HepG2 (cell line): Measurements from ENCODE around the gene PBX1. TPM values are rescaled to one million over a fixed set of nuclear protein-coding genes. Genes with fewer than 3 reads are reported as not detected.

ENCODE experiments used
- ATAC-seq: fragments of 200-7000 bp; cut with Tn5 transposase; 3 replicates; pipeline ENCODE4 v1.9.1; 2020; ENCODE audit warnings: mild to moderate bottlenecking, moderate library complexity
- BruUV-seq: library from RNA; stranded (reverse); fragments of 400-500 nt; replicated peaks from 2 replicates; lab custom pipeline; 2021; lab: Mats Ljungman, UMichigan
- CTCF ChIA-PET: fragments of 300-600 bp; formaldehyde crosslinking; extraction: SDS; loops from one replicate; lab custom pipeline; 2021; ENCODE audit warnings: low total read pairs, inconsistent platforms, low intra/inter-chr PET ratio; lab: Yijun Ruan, JAX
- POLR2A ChIA-PET: fragments of 350-600 bp; sonication (Branson Sonifier 250); formaldehyde crosslinking; loops from one replicate; lab custom pipeline; 2020; ENCODE audit warnings: antibody characterized with exemption, inconsistent platforms; lab: Yijun Ruan, JAX
- DNase-seq: peaks from one replicate; pipeline ENCODE4 v3.0.0-alpha.2; 2015; ENCODE audit warnings: low spot score
- FAIRE-seq: peaks from 3 replicates; lab custom pipeline; 2011; peaks lifted over from hg19 to GRCh38; lab: Jason Lieb, UNC
- H2AFZ ChIP-seq: one replicate; pipeline ENCODE4 v1.6.1; 2011; ENCODE audit warnings: low read length, inconsistent platforms
- H3K27ac ChIP-seq: fragments of 300-600 bp; 3 replicates; pipeline ENCODE4 v1.8.0; 2011; ENCODE audit warnings: mixed run types, mild to moderate bottlenecking, mixed read lengths, low read length, inconsistent platforms; ENCODE audit not compliant: insufficient read depth; ENCODE audit errors: extremely low read length
- H3K27me3 ChIP-seq, 2 experiments: fragments of 200-600 bp in 1 of 2; 2 replicates in 1 of 2; 3 replicates in 1 of 2; pipeline versions ENCODE4 v1.6.0 to v1.8.0; 2011; ENCODE audit warnings: low read length in 2 of 2, mild to moderate bottlenecking in 2 of 2, moderate library complexity in 2 of 2, inconsistent platforms in 1 of 2; ENCODE audit not compliant: insufficient read depth in 2 of 2, control insufficient read depth in 1 of 2
- H3K36me3 ChIP-seq, 2 experiments: fragments of 200-600 bp in 1 of 2; replicated peaks in 1 of 2; 2 replicates in 1 of 2; 3 replicates in 1 of 2; pipeline versions ENCODE4 v1.5.1 to v1.8.0; 2011; ENCODE audit warnings: low read length in 2 of 2, inconsistent platforms in 1 of 2; ENCODE audit not compliant: insufficient read depth in 2 of 2, control insufficient read depth in 1 of 2
- H3K4me1 ChIP-seq: 2 replicates; pipeline ENCODE4 v1.5.1; 2012; ENCODE audit warnings: low read length, inconsistent platforms; ENCODE audit not compliant: insufficient read depth
- H3K4me2 ChIP-seq: 2 replicates; pipeline ENCODE4 v1.6.0; 2011; ENCODE audit warnings: low read depth, low read length, inconsistent platforms
- H3K4me3 ChIP-seq, 3 experiments: fragments of 200-600 bp in 1 of 3; sonication (generic), shearing (Covaris generic) in 1 of 3; replicated peaks in 1 of 3; 2 replicates each; pipeline ENCODE4 v1.5.1; 2011 to 2016; ENCODE audit warnings: low read length in 3 of 3, inconsistent platforms in 2 of 3, low read depth in 2 of 3, mild to moderate bottlenecking in 2 of 3, control low read depth in 1 of 3, mixed read lengths in 1 of 3; ENCODE audit not compliant: insufficient read depth in 1 of 3
- H3K79me2 ChIP-seq: one replicate; pipeline ENCODE4 v1.6.1; 2011; ENCODE audit warnings: low read length, inconsistent platforms; ENCODE audit not compliant: insufficient read depth
- H3K9ac ChIP-seq: 2 replicates; pipeline ENCODE4 v1.6.0; 2011; ENCODE audit warnings: mild to moderate bottlenecking, low read depth, low read length, inconsistent platforms; ENCODE audit not compliant: insufficient read depth
- H3K9me3 ChIP-seq: 2 replicates; pipeline ENCODE4 v1.5.1; 2012; ENCODE audit warnings: mild to moderate bottlenecking, low read length
- H4K20me1 ChIP-seq: 2 replicates; pipeline ENCODE4 v1.6.0; 2011; ENCODE audit warnings: inconsistent platforms, mild to moderate bottlenecking, low read length, moderate library complexity; ENCODE audit not compliant: insufficient read depth
- CHD4 ChIP-seq: fragments of 200-600 bp; sonication (generic); IDR thresholded peaks from 2 replicates; pipeline ENCODE4 v1.7.0; 2017; ENCODE audit warnings: mild to moderate bottlenecking, low read length, borderline replicate concordance
- FOXA3 ChIP-seq: IDR thresholded peaks from 2 replicates; pipeline ENCODE4 v1.6.1; 2016; ENCODE audit warnings: missing genetic modification reagents, missing compliant biosample characterization
- KLF9 ChIP-seq: IDR thresholded peaks from 2 replicates; pipeline ENCODE4 v1.6.1; 2016; ENCODE audit warnings: low read depth
- SRSF1 ChIP-seq: fragments of 200-400 bp; formaldehyde crosslinking; optimal IDR thresholded peaks from 2 replicates; pipeline ENCODE3; 2017; ENCODE audit warnings: mild to moderate bottlenecking, low read depth, low read length, moderate library complexity
- ZBTB7B ChIP-seq: sonication (generic); formaldehyde crosslinking; IDR thresholded peaks from 2 replicates; pipeline ENCODE4 v1.4.0; 2020; ENCODE audit warnings: missing genetic modification reagents
- ZNF430 ChIP-seq: sonication (generic); formaldehyde crosslinking; IDR thresholded peaks from 2 replicates; pipeline ENCODE4 v1.9.0; 2021; ENCODE audit warnings: mild to moderate bottlenecking, missing genetic modification reagents
- ZNF672 ChIP-seq: sonication (generic); formaldehyde crosslinking; IDR thresholded peaks from 2 replicates; pipeline ENCODE4 v1.8.1; 2022; ENCODE audit warnings: missing genetic modification reagents
- WGBS: methylation state at CpG from one replicate; pipeline ENCODE4 v1.1.6; 2017; ENCODE audit warnings: low lambda C conversion rate; 5-methylcytosine and 5-hydroxymethylcytosine counted together
- in situ Hi-C: cut with HindIII; loops from 2 replicates; pipeline ENCODE4 v1.10.0; 2017; ENCODE audit warnings: low pct_unique_long_range_greater_than_20kb; ENCODE audit not compliant: extremely low pct_ligation_motif_present
- intact Hi-C: fragments of 100-400 bp; cut with micrococcal nuclease; formaldehyde crosslinking; loops from one replicate; pipeline ENCODE4 v1.10.0; 2022; ENCODE audit not compliant: unreplicated experiment
- polyA plus RNA-seq, 8 experiments: library from polyadenylated mRNA; depleted of rRNA in 3 of 8; stranded (reverse) in 7 of 8; unstranded in 1 of 8; fragments of >200 nt; fragmentation: Illumina TruSeq in 4 of 8; extraction: Trizol in 4 of 8; gene quantifications; 2 replicates each; pipeline versions ENCODE4 v1.2.1 to v1.2.3, GENCODE V29; 2011 to 2016; ENCODE audit warnings: low read depth in 4 of 8, missing spikeins in 1 of 8, mixed read lengths in 1 of 8; ENCODE audit not compliant: insufficient read depth in 1 of 8
- total RNA-seq, 5 experiments: library from RNA; depleted of rRNA; stranded (reverse); fragments of >200 nt; fragmentation: Illumina TruSeq; extraction: Trizol; gene quantifications; 2 replicates each; pipeline ENCODE4 v1.2.3, GENCODE V29; 2016; ENCODE audit warnings: low read depth in 1 of 5
- TF ChIP-seq, protein P1 (sequence below): sonication (generic); formaldehyde crosslinking; IDR thresholded peaks from 2 replicates; pipeline ENCODE4 v1.4.0; 2020; ENCODE audit warnings: missing genetic modification reagents, borderline replicate concordance

Gene PBX1
- total and polyA plus RNA-seq, 2 of the 13 experiments (the other 11 are each of a cell fraction or from before 2014, with no cell fraction given) = 0.24 TPM; not detected in 1

- intact Hi-C loops (no loop called here), in situ Hi-C loops (no loop called here)
- Histone ChIP-seq H2AFZ (no peak overlapping the region), H3K27ac (no peak overlapping the region), H3K4me2 (no peak overlapping the region), H3K79me2 (no peaks in the 10 kb centered on the region), H3K9ac (no peak overlapping the region), H4K20me1 (no peaks in the 10 kb centered on the region), H3K4me3 (no peak overlapping the region), H3K27me3 (no peaks in the 10 kb centered on the region), H3K4me1 (no peaks in the 10 kb centered on the region), H3K36me3 (no peaks in the 10 kb centered on the region), H3K9me3 (no peaks in the 10 kb centered on the region)
- no peak for ATAC-seq
- no peak for DNase-seq
- POLR2A ChIA-PET = no interaction called here
- BruUV-seq = no TSS peak
- CTCF ChIA-PET = no interaction called here
- 26% methylated on average over 3 of the region's 4 CpGs for WGBS
- no peak for FAIRE-seq
- TF ChIP-seq CHD4 = no peak
- TF ChIP-seq ZBTB7B (CRISPR knock-in tag) = no peak
- no peak for TF ChIP-seq FOXA3 (CRISPR knock-in tag)
- TF ChIP-seq ZNF672 (CRISPR knock-in tag) = no peak
- no peak for TF ChIP-seq KLF9 (CRISPR knock-in tag)
- TF ChIP-seq ZNF430 (CRISPR knock-in tag) = no peak
- no peak for TF ChIP-seq SRSF1
- TF ChIP-seq, protein P1, sequence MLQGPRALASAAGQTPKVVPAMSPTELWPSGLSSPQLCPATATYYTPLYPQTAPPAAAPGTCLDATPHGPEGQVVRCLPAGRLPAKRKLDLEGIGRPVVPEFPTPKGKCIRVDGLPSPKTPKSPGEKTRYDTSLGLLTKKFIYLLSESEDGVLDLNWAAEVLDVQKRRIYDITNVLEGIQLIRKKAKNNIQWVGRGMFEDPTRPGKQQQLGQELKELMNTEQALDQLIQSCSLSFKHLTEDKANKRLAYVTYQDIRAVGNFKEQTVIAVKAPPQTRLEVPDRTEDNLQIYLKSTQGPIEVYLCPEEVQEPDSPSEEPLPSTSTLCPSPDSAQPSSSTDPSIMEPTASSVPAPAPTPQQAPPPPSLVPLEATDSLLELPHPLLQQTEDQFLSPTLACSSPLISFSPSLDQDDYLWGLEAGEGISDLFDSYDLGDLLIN = no peak
These were observed 134.8 kb downstream of the PBX1 start for GRCh38 chr1:164693564-164694359.
